ENCODE measurements around the gene RPS6KB2. TPM values are rescaled to one million over a fixed set of nuclear protein-coding genes. Genes with fewer than 3 reads are reported as not detected.
A peak's percentile ranks its signal among the peaks of the same experiment; 100 is the strongest.

RPS6KB2 gene
- total and polyA plus RNA-seq, 5 donors: 29.0 to 39.6 (median 29.6) TPM

GRCh38 chr11:67410984-67411784 is 17.1 kb upstream of the RPS6KB2 start:
- no peaks in the 10 kb centered on the region for H3K4me1 ChIP-seq (ENCODE audit: control insufficient read depth, insufficient read depth, low read length)
- intact Hi-C loops (cut with DNase I): loop anchor here in 1 of 4 donors (10.0 kb wide), 1 partner anchor 54 kb away; the partner anchor contains the start of gene TMEM134
- no peak overlapping the region for H3K27ac ChIP-seq (ENCODE audit: low read length)
- DNase-seq: no peak
- 76% methylated on average over 17 of the region's 17 CpGs for WGBS
- no peak for ATAC-seq
- H3K27me3 ChIP-seq (ENCODE audit: control insufficient read depth, insufficient read depth): no peaks in the 10 kb centered on the region
- no peak overlapping the region for H3K4me3 ChIP-seq (ENCODE audit: low read length)
- H3K9me3 ChIP-seq (ENCODE audit: control insufficient read depth, low read length): no peaks in the 10 kb centered on the region

GRCh38 chr11:67411785-67412152 is 16.5 kb upstream of the RPS6KB2 start:
- Histone ChIP-seq H3K27ac (ENCODE audit: low read length) (no peak overlapping the region), H3K9me3 (ENCODE audit: control insufficient read depth, low read length) (no peaks in the 10 kb centered on the region), H3K27me3 (ENCODE audit: control insufficient read depth, insufficient read depth) (no peaks in the 10 kb centered on the region), H3K4me1 (ENCODE audit: control insufficient read depth, insufficient read depth, low read length) (peaks cover 3% of the 10 kb centered on the region), H3K4me3 (ENCODE audit: low read length) (no peak overlapping the region)
- 53% methylated on average over 7 of the region's 7 CpGs for WGBS
- no peak for DNase-seq
- no peak for ATAC-seq
- intact Hi-C loops (cut with DNase I): loop anchor here in 1 of 4 donors (10.0 kb wide), 1 partner anchor 53 kb away; the partner anchor contains the start of gene TMEM134

GRCh38 chr11:67412495-67413179 is 15.7 kb upstream of the RPS6KB2 start:
- 74% methylated on average over 9 of the region's 9 CpGs for WGBS
- no peak overlapping the region for H3K27ac ChIP-seq (ENCODE audit: low read length)
- ATAC-seq: no peak

GRCh38 chr11:67413266-67413849 is 14.9 kb upstream of the RPS6KB2 start:
- DNase-seq (no peak), ATAC-seq (no peak)
- no peak overlapping the region for H3K27ac ChIP-seq (ENCODE audit: low read length)
- H3K9me3 ChIP-seq (ENCODE audit: control insufficient read depth, low read length): no peaks in the 10 kb centered on the region
- 69% methylated on average over 2 of the region's 2 CpGs for WGBS
- intact Hi-C loops (cut with DNase I): loop anchor here in 1 of 4 donors (10.0 kb wide), 1 partner anchor 51 kb away; the partner anchor contains the start of gene TMEM134
- peaks cover 3% of the 10 kb centered on the region for H3K4me1 ChIP-seq (ENCODE audit: control insufficient read depth, insufficient read depth, low read length)
- H3K27me3 ChIP-seq (ENCODE audit: control insufficient read depth, insufficient read depth): no peaks in the 10 kb centered on the region
- H3K4me3 ChIP-seq (ENCODE audit: low read length): no peak overlapping the region

More at GRCh38 chr11:67412495-67413179, 15.7 kb upstream of the RPS6KB2 start:
- intact Hi-C loops (cut with DNase I): loop anchor here in 1 of 4 donors (10.0 kb wide), 1 partner anchor 52 kb away; the partner anchor contains the start of gene TMEM134
- Histone ChIP-seq H3K4me1 (ENCODE audit: control insufficient read depth, insufficient read depth, low read length) (peaks cover 3% of the 10 kb centered on the region), H3K27me3 (ENCODE audit: control insufficient read depth, insufficient read depth) (no peaks in the 10 kb centered on the region), H3K9me3 (ENCODE audit: control insufficient read depth, low read length) (no peaks in the 10 kb centered on the region), H3K4me3 (ENCODE audit: low read length) (no peak overlapping the region)
- DNase-seq: no peak

- WGBS: 6% methylated on average over 66 of the region's 67 CpGs
- peaks cover 8% of the 10 kb centered on the region for H3K4me1 ChIP-seq (ENCODE audit: control insufficient read depth, insufficient read depth, low read length)
- peak within 1 kb of the TSS; percentile 18 for H3K27ac ChIP-seq (ENCODE audit: low read length)
- intact Hi-C loops (cut with DNase I): loop anchor here in 1 of 4 donors (10.0 kb wide), 1 partner anchor 49 kb away; the partner anchor contains the start of gene TMEM134
- DNase-seq: peak in 2 of 3 donors; percentile 70 to 71
- H3K4me3 ChIP-seq (ENCODE audit: low read length): peak within 1 kb of the TSS; percentile 18
- no peak for ATAC-seq
- H3K27me3 ChIP-seq (ENCODE audit: control insufficient read depth, insufficient read depth): no peaks in the 10 kb centered on the region
- no peaks in the 10 kb centered on the region for H3K9me3 ChIP-seq (ENCODE audit: control insufficient read depth, low read length)
These were observed 12.6 kb upstream of the RPS6KB2 start, which contains the start of gene CARNS1 for GRCh38 chr11:67415501-67416304. Gene CARNS1 (plus strand): TSS chr11:67415678. CDS start chr11:67416200, 522 bp downstream.

GRCh38 chr11:67416416-67417335 is 11.6 kb upstream of the RPS6KB2 start:
- H3K4me1 ChIP-seq (ENCODE audit: control insufficient read depth, insufficient read depth, low read length): peaks cover 10% of the 10 kb centered on the region
- peak overlapping the region; percentile 18 for H3K27ac ChIP-seq (ENCODE audit: low read length)
- DNase-seq (peak; percentile 60 to 84 (median 80)), ATAC-seq (no peak)
- no peaks in the 10 kb centered on the region for H3K27me3 ChIP-seq (ENCODE audit: control insufficient read depth, insufficient read depth)
- intact Hi-C loops (cut with DNase I): loop anchor here in 1 of 4 donors (10.0 kb wide), 1 partner anchor 48 kb away; the partner anchor contains the start of gene TMEM134
- no peaks in the 10 kb centered on the region for H3K9me3 ChIP-seq (ENCODE audit: control insufficient read depth, low read length)
- no peak overlapping the region for H3K4me3 ChIP-seq (ENCODE audit: low read length)
- WGBS: 48% methylated on average over 21 of the region's 21 CpGs

GRCh38 chr11:67417425-67417824 is 10.9 kb upstream of the RPS6KB2 start:
- H3K4me1 ChIP-seq (ENCODE audit: control insufficient read depth, insufficient read depth, low read length): peaks cover 10% of the 10 kb centered on the region
- ATAC-seq (no peak), DNase-seq (peak in 2 of 3 donors; percentile 64 to 72)
- H3K27me3 ChIP-seq (ENCODE audit: control insufficient read depth, insufficient read depth): no peaks in the 10 kb centered on the region
- peak overlapping the region; percentile 60 for H3K27ac ChIP-seq (ENCODE audit: low read length)
- H3K4me3 ChIP-seq (ENCODE audit: low read length): no peak overlapping the region
- WGBS: 76% methylated on average over 12 of the region's 12 CpGs
- H3K9me3 ChIP-seq (ENCODE audit: control insufficient read depth, low read length): no peaks in the 10 kb centered on the region
- intact Hi-C loops (cut with DNase I): loop anchor here in 1 of 4 donors (10.0 kb wide), 1 partner anchor 47 kb away; the partner anchor contains the start of gene TMEM134

GRCh38 chr11:67418476-67419281 is 9.6 kb upstream of the RPS6KB2 start:
- Histone ChIP-seq H3K27me3 (ENCODE audit: control insufficient read depth, insufficient read depth) (no peaks in the 10 kb centered on the region), H3K4me3 (ENCODE audit: low read length) (no peak overlapping the region), H3K27ac (ENCODE audit: low read length) (peak overlapping the region; percentile 60), H3K4me1 (ENCODE audit: control insufficient read depth, insufficient read depth, low read length) (peaks cover 10% of the 10 kb centered on the region), H3K9me3 (ENCODE audit: control insufficient read depth, low read length) (no peaks in the 10 kb centered on the region)
- intact Hi-C loops (cut with DNase I): loop anchor here in 1 of 4 donors (10.0 kb wide), 1 partner anchor 46 kb away; the partner anchor contains the start of gene TMEM134
- ATAC-seq: peak; percentile 2 to 18
- DNase-seq: peak; percentile 44 to 81 (median 74)
- WGBS: 57% methylated on average over 26 of the region's 26 CpGs

Data from right cardiac atrium (tissue), 5 donors.